HG03432 (cell line): ENCODE results near the gene HCLS1.
"Not testable (repeated sequence)": the region's sequence is repeated elsewhere in the genome, so short reads cannot be mapped to it uniquely, and the experiment has no call there.

ENCODE experiments used
- ATAC-seq: cut with Tn5 transposase; IDR thresholded peaks from one replicate; pipeline ENCODE4 v1.9.1; 2021; ENCODE audit warnings: mild to moderate bottlenecking, moderate library complexity; ENCODE audit not compliant: unreplicated experiment

Gene HCLS1, protein sequence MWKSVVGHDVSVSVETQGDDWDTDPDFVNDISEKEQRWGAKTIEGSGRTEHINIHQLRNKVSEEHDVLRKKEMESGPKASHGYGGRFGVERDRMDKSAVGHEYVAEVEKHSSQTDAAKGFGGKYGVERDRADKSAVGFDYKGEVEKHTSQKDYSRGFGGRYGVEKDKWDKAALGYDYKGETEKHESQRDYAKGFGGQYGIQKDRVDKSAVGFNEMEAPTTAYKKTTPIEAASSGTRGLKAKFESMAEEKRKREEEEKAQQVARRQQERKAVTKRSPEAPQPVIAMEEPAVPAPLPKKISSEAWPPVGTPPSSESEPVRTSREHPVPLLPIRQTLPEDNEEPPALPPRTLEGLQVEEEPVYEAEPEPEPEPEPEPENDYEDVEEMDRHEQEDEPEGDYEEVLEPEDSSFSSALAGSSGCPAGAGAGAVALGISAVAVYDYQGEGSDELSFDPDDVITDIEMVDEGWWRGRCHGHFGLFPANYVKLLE

DNA sequence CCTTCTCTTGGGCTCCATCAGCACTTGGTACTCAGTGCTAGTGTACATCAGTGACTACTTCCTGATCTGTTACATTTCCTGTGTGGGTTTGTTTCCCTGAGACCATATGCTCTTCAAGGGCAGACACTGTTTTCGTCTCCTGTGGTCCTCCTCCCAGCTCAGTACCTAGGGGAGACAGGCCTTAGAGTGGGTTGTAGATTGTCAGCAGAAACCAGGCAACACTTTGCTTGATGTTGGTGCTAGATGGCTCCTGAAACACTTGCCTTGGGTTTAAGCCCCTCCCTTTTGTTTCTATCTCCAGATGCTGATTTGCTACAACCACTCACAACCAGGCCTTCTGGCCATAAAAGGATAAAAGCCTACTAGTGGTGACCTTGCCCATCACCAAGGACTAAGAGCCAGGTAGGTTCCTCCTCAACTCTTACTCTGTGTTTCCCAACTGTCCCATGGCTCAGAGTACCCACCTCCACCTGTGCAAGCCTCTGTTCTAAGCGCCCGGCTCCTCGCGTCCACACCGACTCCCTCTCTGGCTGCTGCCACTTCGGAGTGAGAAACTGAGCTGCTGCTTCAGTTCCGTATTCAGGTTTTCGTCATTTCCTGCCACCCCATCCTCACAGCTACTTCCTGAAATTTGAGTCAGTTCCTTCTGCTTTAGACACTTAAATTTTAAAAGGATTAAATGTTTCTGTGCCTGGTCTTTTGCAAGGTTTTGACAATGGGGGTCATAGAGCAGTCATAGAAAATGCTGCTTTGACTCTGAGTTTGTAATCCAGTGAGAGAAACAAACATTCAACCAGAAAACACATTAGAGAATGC, at the start of gene HCLS1:
HCLS1 (minus strand) TSS at position 548 of the 816 bp plus-strand sequence. CDS start 2,556 bp downstream, outside the sequence.
- peak; percentile 89 for ATAC-seq

DNA sequence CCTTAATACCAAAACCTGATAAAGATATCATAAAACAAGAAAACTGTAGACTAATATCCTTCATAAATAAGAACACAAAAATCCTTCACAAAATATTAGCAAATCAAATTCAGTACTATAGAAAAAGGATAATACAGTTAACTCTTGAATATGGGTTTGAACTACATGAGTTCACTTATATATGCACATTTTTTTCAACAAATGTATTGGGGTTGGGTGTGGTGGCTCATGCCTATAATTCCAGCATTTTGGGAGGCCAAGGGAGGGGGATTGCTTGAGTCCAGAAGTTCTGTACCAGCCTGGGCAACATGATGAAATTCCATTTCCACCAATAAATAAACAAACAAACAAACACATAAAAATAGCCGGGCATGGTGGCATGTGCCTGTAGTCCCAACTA, 49.6 kb upstream of the HCLS1 start:
- ATAC-seq: no peak

DNA sequence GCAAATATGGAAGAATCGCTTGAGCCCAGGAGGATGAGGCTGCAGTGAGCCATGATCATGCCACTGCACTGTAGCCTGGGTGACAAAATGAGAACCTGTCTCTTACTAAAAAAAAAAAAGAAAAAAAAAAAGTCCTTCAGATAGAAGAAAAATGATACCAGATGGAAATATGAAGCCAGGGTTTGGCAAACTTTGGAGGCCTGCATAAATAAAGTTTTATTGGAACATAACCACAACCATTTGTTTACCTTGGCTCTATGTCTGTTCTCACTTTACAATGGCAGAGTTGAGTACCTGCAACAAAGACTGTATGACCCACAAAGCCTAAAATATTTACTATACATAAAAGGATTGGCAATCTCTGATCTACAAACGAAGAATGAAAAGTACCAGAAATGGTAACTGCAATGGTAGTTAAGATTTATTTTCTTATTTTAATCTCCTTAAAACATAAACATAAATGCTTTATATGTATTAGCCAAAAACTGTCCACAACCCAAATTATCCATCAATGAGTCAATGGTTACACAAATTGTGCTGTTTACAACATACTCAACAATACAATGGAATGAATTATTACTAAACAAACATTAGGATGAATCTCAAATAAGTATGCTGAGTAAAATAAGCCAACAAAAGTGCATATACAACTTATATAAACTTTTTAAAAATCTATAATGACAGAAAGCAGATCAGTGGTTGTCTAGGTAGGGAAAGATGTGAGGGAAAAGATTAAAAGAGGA, 47.0 kb upstream of the HCLS1 start:
- ATAC-seq: no peak

DNA sequence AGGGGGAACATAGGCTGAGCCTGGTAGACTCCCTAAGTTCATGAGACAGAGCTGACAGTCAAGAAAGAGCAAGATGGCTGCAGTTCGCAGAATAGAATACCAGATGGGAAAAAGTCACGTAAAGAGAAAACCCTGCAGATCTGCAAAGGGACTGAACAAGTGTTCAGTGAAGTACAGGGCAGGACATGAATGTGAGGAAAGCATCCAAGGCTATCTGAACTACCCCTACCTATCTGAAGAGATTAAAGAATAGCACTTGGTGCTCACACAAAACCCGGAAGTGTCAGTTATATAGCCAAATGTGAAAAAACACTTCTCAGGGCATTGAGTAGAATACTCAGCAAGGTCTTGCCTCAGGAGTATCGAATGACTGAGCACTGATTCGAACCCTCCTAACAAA, 44.8 kb upstream of the HCLS1 start:
- no peak for ATAC-seq

DNA sequence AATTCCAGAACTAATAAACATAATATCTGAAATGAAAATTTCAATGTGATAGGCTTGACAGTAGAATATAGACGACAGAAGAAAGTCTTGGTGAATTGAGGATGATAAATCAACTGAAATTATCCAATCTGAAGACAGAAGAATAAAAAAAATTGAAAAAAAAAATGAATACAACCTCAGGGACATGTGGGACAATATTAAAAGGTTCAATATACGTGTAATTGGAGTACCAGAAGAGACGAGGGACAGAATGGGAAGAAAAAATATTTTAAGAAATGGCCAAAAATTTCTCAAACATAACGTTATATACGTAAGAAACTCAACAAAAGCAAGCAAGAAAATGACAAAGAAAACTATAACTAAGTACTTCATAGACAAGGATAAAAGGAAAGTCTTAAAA, 43.3 kb upstream of the HCLS1 start:
- ATAC-seq: no peak

DNA sequence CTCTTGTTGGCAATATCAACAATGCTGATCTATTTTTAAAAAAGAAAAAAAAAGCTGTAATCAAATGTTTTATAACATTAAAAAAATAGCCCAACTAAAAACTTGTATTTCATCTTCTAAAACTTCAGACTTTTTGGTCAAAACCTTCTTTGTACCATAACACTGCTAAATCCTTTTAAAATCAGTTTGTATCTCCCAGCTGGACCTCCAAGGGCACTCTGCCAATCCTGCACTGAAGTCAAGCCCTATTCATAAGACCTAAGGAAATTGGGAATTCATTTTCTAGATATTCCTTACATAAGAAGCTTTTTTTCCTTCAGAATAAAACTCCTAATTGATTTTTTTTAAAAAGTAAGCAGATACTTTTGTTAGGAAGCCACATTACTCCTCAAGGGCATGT, 38.2 kb upstream of the HCLS1 start:
- no peak for ATAC-seq

DNA sequence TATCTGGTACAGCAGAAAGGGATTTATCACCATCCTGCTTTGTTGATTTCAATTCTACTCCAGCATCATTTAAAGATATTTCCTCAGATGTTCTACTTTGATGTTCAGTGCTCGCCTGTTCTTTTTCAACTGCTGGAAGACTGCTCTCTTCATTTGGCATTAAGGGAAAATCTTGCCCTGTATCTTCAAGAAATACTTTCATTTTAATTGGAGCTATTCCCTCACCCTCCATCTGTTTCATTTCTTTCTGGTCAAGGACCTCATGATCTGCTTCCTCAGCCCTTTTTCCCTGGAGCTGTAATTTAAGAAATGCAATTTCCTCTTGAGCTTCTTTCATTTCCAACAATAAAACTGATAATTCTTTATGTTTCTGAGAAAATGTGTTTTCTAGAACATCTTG, 37.8 kb upstream of the HCLS1 start:
- ATAC-seq: no peak

DNA sequence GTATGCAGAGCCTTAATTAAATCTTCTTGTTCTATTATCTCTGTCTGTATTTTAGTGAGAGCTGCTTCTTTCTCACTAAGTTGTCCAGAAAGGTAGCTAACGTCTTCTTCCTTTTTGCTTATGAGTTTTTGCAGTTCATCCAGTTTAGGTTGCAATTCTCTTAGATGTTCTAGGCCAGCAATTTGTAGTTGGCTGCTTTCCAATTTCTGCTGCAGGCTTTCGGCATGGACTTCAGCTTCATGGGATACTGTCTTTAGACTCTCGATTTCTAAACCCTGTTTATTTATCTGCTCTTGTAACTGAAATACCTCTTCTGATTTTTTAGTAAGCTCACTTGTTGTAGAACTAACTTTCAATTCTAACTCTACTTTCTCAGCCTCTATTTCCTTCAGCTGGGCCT, 35.5 kb upstream of the HCLS1 start:
- no peak for ATAC-seq

DNA sequence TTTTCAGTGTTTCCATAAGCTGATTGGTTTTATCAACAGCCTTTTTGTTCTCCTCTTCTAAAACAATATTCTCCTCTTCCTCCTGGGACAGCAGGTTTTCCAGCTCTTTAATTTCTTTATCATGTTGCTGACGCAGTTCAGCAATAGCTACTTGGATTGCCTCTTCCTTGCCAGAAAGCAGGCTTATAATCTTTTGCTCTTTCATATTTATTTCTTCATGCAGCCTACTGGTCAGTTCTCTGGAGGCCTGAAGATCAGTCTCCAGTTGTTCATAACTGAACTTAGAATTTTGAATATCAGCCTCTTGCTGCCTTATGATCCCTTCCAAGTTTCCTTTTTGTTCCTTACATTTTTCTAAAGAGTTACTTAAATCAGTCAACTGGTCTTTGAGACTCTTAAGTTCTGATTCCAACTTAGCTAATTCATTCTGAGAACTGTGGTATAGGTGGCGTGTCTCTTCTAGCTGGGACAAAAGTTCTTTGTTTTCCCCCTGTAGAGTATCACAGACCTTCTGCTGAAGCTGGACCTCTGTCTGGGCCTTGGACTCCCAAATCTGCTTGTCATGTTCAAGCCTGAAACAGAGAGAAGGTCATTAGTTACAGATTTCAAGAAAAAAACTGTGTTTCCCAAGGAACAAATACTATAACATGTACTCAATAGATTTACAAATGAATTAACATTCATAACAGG, 31.5 kb upstream of the HCLS1 start:
- ATAC-seq: no peak

DNA sequence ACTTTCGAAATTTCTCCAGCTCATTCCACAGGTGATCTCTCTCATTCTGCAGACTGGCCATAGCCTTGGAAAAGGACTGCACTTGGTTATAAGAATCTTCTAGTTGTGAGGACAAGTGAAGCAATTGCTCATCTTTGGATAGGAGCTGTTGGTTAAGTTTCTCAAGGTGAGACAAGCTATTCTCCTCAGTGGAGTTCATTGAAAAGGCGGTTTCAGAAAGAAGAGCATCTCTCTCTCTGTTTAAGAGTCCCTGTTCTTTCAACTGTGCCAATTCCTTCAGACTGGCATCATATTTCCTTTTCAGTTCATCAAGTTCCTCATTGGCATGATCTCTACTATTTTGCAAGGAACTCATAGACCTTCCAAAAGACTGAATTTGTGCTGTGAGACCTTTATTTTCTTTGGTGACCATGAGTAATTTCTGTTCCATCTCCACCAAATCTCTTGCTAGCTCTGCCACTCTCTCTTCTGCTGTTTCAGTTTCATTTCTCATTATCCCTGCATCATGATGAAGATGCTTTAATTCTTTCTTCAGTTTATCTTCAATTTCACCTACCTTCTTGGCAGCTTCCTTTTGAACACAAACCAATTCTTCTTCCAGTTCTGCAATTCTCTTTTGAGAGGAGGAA, 30.2 kb upstream of the HCLS1 start:
- peak; percentile 80 for ATAC-seq

DNA sequence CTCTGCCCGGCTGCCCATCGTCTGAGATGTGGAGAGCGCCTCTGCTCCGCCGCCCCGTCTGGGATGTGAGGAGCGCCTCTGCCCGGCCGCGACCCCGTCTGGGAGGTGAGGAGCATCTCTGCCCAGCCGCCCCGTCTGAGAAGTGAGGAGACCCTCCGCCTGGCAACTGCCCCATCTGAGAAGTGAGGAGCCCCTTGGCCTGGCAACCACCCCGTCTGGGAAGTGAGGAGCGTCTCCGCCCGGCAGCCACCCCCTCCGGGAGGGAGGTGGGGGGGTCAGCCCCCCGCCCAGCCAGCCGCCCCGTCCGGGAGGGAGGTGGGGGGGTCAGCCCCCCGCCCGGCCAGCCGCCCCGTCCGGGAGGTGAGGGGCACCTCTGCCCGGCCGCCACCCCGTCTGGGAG, 28.0 kb upstream of the HCLS1 start:
- not testable (repeated sequence) for ATAC-seq

DNA sequence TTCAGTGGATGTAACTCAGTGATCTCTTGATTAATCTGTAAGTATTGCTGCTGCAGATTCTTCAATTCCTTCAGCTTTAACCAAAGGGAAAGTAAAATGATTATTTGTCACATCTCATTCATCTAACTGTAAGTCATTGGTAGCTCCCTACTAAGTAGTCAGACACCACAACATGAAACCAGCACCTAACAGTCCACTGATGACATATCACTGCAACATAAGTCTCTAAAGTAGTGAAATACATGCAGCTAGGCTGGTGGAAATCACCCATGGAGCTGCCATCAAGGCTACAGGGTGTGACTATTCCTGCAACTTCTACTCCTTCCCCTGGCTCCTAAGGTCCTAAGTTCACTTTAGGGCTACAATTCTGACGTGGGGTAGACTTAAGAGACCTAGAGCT, 21.1 kb upstream of the HCLS1 start:
- ATAC-seq: no peak

DNA sequence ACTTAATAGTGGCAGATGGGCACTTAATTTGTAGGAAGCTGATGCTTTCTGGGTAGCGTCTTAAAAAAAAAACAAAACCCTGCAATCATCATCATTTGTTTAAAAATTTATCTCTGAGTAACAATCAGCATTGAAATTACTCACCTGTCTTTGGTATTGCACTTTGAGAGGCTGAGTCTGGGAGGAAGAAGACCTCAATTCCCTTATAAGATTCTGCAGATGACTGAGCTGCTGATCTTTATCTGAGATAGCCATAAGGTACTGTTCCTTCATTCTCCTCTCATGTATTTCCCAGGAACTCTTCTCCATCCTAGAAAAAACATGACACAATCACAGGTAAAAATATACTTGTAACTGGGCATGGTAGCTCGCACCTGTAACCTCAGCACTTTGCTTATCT, 16.4 kb upstream of the HCLS1 start:
- ATAC-seq: no peak

DNA sequence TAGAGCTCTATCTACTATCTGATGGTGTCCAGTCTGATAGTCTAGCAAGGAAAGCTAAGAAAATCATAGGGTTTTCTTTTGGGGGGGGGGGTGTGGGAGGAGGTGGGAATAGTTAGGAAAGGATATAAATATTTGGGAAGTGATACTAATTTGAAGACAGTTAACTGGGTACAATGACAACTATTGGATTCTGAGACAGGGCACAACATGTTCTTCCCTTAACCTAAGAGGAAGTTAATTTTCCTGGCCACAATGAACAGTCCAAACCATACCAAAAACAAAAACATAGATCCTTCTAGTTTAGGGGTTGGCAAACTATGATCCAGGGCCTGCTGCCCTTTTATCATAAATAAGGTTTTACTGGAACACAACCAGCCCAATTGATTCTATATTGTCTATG, 10.0 kb upstream of the HCLS1 start:
- ATAC-seq: no peak

DNA sequence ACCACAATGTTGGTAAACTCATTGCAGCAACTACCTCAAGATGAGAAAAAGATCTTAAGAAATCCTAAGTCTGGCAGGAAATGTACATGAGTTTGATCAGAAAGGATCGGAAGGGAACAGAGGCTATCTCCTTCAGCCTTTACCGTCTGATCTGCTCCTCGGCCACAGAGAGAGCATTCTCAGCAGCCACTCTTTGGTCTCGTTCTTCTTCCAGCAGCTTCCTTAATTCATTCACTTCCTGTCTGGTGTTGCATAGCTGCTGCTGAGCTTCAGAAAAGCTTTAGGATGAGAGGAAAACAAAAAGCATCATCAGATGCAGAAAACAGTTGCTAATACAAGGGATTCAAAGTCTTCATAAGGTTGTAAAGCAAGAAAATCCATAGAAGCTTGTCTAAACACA, 6.6 kb upstream of the HCLS1 start:
- ATAC-seq: no peak

DNA sequence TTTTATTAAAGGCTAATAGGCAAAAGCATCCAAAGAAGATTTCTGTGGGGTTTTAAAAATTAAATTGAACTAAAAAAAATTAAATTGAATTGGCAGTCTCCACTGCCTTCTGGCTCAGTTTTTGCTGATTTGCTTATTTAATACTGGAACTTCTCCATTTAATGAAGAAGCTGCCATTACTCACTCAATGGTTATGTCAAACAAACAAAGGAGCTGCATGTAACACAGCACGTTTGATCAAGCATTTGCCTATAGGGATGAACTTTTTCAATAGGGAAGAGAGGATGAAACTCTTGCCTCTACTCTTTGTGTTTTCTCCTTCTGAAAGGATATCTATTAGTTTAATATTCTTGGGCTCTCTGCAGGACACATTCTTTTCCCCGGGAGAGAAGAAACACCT, 4.8 kb upstream of the HCLS1 start:
- no peak for ATAC-seq

DNA sequence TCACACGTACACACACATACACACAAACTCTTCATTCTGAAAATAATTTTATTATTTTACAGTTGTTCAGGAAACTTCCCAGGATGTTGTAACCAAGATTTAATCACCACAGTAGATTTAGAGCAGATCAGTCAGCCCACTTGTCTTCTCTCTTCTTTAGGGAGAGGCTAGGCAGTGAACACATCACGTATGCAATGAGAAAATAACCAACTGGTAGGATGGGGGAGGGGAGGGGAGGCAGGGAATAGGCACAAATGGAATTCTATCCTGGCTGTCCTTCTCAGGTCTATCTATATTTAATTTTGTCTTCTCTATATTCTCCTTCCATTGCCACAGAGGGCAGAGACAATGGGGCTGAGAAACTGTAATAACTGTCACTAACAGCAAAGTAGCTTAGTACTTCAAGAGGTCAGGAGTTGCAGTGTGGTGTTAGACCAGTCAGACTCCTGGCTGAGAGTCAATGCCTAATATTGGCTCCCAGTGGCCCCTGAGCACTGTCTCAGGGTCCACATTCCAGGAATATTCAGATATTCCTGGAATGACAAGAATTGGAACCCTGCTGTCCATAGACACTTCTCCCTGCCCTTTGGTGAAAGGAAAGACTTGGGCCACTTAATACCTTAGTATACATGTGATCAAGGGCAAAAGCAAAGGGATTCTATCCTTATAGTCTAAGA, 2.6 kb upstream of the HCLS1 start:
- no peak for ATAC-seq

DNA sequence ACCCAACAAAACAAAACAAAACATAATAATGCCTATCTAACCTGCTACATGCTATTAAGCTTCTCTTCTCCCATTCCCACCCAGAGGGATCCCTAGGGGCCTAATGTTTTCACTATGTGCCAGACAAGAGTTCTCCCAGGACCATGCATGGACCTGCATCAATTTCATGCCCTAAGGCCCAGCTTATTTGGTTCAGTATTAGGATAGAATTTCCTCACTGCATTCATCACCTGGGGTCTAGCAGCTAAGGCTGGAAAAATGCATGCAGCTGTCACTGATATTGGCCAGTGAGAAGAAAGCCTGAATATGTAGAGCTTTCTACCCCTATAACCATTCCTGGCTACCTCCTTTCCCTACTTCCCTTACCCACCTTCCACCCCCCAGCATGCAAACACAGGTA, 2.0 kb upstream of the HCLS1 start:
- no peak for ATAC-seq

DNA sequence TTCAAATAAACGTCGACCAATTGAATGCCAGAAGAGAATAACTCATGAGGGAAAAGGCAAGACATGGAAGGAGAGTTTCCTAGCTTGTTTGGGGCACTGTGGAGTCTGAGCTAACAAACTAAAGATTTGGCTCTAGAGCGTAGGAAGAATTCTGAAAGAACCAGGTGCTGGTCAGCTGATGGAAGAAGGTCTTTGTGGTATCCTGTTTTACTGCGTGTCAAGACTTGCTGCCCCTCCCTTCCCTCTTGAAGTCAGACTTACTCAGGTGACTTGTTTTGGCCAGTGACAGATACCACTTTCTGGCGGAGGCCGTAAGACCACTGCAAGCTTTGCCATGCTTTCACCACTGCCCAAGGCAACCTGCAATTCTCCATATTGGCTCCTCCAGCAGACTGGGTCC, 673 bp upstream of the HCLS1 start:
- ATAC-seq: no peak

DNA sequence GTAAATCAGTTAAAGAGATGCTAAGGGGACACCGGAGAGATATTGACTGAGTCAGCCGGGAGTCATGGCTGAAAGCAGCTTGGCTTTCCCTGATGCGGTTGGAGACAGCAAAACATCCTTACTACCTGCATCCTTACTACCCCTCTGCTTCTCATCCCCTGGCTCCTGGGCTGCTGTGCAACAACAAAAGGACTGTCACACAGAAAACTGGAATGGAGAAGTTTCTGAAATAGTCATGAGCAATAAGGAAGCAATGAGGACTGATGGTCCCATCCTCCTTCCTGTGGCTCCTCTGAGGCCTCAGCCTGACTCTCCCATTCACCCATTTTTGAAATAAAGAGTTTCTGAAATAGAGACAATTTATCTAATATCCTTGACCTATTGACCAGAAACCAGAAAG, 1.1 kb downstream of the HCLS1 start:
- no peak for ATAC-seq
